GM18867 (cell line): ENCODE results near the gene NFKBIB.

Experiments used
- ATAC-seq: cut with Tn5 transposase; IDR thresholded peaks from one replicate; pipeline ENCODE4 v1.9.1; 2021; ENCODE audit warnings: mild to moderate bottlenecking, moderate library complexity; ENCODE audit not compliant: unreplicated experiment

The NFKBIB gene

GRCh38 chr19:38953677-38954076 lies 53.9 kb downstream of the NFKBIB start:
- ATAC-seq = no peak

DNA sequence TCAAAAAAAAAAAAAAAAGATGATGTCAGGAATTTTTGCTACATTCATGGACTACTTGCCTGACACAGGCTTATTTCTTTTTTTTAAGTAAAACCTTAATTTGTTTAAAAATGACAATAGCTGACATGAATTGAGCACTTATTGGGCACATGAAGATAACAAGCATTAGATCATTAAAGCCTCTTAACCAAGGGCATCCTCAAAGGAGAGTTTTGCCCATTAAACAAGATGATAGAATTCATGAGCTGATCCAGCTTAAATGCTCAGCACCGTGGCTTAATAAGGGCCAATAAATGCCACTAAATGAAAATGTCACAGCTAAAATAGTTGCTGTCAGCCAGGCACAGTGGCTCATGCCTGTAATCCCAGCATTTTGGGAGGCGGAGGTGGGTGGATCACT lies 56.5 kb downstream of the NFKBIB start:
- ATAC-seq = no peak

DNA sequence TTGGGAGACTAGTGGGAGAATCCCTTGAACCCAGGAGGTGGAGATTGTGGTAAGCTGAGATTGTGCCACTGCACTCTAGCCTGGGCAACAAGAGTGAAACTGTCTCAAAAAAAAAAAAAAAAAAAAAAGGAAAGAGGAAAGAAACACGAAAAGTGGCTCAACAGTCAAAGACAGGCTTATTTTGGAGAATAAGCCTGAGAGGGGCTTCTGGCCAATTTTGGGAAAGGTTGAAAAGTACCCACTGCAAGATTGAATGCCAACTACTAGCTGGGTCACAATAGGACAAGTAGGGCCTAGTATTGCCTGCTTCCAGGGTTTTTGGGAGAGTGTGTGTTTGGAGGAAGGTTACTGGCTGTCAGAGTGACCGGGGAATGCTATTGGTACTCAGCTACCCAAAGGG lies 58.5 kb downstream of the NFKBIB start:
- no peak for ATAC-seq
